Colon (tissue), 2 donors: ENCODE results near the gene CYP2W1.
"Not testable (repeated sequence)": the region's sequence is repeated elsewhere in the genome, so short reads cannot be mapped to it uniquely, and the experiment has no call there.

Experiments used
- FAIRE-seq: peaks from 2 replicates; lab custom pipeline; 2012; peaks lifted over from hg19 to GRCh38; lab: Jason Lieb, UNC
- donor health status: control.
- donor health status: control.

CYP2W1 gene, protein sequence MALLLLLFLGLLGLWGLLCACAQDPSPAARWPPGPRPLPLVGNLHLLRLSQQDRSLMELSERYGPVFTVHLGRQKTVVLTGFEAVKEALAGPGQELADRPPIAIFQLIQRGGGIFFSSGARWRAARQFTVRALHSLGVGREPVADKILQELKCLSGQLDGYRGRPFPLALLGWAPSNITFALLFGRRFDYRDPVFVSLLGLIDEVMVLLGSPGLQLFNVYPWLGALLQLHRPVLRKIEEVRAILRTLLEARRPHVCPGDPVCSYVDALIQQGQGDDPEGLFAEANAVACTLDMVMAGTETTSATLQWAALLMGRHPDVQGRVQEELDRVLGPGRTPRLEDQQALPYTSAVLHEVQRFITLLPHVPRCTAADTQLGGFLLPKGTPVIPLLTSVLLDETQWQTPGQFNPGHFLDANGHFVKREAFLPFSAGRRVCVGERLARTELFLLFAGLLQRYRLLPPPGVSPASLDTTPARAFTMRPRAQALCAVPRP

DNA sequence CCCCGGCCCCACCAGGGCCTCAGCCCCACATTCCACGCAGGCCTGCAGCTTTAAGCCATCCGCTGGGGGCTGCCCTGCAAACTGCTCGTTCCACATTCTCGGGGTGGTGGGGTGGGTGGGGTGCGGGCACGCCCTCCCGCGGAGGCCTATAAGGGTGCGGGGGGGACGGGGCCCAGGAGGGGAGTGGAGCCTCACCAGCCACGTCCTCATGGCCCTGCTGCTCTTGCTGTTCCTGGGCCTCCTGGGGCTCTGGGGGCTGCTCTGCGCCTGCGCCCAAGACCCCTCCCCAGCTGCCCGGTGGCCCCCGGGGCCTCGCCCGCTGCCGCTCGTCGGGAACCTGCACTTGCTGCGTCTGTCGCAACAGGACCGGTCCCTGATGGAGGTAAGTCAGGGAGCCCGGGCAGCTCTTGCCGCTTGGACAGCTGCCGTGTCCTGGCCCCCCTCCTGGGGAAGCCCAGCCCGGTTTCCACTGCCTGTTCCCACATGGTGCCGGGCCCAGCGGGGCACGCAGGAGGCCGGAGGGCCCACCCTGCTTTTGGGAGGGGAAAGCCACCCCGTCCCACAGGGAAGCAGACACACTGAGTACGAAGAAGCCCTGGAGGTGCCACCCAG, at the start of gene CYP2W1:
TSS of gene CYP2W1 (plus strand) at position 178 of the 612 bp plus-strand sequence. CDS start at position 209, 31 bp downstream.
- no peak for FAIRE-seq

DNA sequence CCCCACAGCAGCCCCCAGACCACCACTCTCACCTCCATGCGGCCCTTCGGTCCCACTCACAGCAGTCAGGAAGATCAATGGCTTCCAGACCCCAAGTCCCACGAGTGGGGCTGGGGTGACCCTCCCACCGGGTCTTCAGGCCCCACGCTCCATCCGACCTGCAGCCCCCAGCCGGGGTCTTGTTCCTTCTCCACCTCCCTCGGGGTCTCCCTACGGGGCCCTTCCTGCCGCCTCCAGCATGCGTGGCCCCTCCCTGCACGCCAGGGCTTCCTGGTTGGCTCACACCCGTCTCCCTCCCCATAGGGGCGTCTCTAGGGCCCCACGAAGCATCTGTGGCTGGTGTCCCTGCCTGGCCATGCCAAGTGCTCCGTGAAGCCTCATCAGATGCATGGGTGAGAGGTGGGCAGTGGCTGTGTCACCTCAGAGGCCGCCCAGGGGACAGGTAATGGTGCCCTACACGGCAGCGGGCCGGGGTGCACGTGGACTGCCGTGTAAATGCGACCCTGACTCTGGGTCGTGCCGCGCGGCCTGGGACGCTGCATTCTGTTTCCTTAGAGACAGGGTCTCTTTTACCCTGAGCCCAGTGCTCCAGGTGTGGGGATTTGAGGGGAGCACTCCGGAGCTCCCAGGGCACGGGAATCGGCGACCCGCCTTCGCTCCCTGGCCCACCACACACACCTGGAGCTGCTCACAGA, 48.4 kb upstream of the CYP2W1 start:
- no peak for FAIRE-seq

DNA sequence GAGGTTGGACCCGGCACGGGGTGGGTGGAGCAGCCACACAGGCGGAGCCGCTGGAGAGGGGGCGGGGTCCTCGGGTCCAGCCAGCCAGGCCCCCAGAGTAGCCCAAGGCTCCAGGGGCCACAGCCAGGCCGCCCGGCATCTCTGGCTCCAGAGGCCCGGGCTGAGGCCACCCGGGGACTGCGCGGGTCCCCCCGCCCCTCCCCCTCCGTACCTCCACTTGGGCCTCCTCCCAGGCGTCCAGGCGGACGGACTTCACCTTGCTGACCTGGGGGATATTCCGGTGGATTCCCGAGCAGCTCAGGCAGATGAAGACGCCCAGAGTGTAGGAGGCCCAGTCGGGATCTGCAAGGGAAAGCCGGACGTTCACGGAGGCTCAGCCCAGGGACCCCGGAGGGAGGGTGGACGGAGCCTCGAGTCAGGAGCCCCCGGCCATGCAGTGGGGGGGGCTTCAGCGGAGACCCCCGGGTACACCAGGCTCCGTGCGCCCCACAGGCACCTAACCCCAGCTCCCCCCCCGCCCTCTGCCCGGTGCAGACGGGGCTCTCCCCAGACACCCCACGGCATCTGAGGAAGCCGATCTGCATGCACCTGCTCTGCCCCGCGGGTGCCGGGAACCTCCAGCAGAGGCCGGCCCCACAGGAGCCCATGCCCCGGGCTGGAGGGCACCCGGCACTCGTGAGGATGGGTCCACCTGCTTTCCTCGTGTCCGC, 47.7 kb upstream of the CYP2W1 start:
- no peak for FAIRE-seq

DNA sequence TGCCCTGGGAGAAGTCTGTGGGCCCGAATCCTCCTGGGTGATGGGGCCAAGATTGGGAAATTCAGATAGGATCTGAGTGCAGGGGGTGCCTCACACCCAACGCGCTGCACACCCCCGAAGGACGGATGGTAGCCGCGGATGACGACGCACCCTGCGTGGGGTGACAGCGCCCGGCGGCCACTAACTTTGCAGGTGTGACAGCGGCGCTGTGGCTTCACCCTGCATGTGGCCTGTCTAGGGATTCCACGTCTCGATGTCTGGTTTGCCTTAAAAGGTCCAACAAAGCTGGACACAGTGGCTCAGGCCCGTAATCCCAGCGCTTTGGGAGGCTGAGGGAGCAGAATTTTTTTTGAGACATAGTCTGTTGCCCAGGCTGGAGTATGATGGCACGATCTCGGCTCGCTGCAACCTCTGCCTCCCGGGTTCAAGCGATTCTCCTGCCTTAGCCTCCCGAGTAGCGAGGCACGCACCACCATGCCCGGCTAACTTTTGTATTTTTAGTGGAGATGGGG, 47.1 kb upstream of the CYP2W1 start:
- FAIRE-seq = no peak

DNA sequence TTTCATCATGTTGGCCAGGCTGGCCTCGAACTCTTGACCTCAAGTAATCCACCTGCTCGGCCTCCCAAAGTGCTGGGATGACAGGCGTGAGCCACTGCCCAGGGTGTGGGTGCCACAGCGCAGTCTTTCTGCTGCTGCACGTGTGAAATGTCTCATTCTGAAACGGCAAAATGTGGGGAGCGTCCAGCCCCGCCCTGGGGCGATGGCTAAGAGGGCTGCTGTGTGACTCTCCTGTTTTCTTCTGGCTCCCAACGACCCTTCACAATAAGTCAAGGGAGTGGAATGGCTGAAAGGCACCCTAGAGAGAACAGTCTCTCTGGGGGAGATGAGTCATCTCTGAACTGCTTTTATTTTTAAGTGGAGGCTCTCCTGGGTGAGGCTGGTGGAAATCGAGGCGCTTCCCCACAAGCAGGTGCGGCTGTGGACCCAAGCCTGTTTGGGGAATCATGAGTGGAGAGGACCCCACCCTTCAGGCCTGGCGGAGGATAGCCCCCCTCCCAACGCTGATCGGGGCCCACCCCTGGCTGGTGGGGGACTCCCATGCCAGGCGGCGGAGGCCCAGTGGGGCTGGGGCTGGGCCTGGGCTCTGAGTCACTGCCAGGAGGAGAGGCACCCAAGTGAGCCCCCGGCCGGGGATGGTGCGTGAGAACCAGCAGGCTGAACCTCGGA, 46.5 kb upstream of the CYP2W1 start:
- FAIRE-seq = no peak

DNA sequence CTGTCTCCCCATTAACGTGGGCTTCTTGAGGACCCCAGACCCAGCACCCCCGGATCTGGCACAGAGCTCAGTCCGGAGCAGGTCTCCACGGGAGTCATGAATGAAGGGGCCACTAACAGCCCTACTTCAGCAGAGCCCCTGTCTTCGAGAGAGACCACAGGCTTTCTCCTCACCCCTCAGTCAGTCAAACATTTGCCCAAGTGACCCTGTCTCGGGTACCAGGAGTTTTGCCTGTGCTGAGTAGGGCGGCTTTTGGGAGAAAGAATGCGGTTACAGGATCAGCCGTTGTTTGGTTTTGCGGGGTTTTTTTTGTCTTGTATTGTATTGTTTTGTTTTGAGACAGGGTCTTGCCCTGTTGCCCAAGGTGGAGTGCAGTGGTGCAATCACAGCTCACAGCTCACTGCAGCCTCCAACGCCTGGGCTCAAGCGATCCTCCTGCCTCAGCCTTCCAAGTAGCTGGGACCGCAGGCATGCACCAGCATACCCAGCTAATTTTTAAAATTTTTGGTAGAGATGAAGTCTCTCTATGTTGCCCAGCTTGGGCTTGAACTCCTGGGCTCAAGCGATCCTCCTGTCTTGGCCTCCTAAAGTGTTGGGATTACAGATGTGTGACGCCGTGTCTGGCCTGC, 45.0 kb upstream of the CYP2W1 start:
- no peak for FAIRE-seq

DNA sequence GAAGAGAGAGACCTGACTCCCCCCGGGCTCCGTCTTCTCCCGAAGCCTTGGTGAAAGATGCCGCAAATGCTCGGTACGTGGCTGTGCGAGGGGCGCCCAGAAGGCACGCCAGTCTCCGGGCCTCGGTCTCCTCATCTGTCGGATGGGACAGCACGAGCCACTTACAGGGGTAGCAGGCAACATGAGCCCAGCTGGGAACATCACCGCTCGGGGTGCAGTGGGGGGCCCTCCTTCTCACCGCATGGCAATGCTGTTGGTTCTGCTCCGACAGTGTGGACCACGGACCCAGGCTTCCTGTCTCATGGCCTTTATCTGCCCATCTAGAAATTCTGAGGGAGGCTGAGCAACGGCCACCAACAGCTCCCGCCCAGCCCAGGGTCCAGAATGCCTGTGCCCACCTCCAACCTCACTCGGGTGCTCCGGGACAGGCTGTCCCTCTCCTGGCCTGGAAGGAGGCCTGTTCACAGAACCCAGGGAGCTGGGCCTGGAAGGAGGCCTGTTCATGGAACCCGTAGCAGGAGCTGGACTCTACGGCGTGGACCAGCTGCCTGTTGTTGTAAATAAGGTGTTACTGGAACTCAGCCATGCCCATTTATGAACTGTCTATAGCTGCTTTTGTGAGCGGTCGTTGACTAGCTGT, 44.3 kb upstream of the CYP2W1 start:
- FAIRE-seq = no peak

DNA sequence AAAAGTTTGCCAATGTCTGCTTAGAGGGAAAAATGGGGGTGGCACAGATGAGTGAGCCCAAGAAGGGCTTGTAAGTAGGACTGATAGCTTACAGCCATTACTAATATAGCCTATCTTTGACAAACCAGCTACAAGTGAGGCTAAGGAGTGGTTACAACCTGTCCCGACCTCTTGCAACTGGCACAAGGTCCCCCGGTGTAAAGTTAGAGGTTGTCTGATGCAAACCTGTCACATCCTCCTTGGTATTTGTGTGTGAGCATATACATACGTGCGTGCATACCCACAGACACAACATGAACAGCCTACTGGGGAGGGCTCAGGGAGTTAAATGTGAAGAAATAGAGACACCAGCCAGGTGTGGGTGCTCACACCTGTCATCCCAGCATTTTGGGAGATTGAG, 43.1 kb upstream of the CYP2W1 start:
- FAIRE-seq = no peak

DNA sequence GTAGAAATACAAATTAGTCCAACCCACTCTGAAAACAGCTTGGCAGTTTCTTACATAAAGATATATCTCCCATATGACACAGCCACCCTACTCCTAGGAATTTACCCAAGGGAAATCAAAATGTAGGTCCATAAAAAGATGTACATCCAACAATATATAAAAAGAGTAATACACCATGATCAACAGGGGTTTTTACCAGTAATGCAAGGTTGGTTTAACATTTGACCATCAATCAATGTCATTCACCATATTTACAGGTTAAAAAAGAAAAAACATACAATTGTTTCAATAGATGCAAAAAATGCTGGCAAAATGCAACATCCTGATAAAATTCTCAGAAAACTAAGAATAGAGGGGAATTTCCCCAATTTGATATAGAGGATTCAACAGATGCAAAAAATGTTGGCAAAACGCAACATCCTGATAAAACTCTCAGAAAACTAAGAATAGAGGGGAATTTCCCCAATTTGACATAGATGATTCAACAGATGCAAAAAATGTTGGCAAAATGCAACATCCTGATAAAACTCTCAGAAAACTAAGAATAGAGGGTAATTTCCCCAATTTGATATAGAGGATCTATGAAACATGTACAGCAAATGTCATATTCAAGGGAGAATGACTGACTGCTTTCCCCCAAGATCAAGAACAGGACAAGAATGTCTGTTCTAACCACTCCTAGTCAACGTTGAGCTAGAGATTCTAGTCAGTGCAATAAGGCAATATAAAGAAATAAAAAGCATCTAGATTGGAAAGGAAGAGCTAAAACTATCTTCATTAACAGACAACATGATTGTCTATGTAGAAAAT, 42.2 kb upstream of the CYP2W1 start:
- no peak for FAIRE-seq

DNA sequence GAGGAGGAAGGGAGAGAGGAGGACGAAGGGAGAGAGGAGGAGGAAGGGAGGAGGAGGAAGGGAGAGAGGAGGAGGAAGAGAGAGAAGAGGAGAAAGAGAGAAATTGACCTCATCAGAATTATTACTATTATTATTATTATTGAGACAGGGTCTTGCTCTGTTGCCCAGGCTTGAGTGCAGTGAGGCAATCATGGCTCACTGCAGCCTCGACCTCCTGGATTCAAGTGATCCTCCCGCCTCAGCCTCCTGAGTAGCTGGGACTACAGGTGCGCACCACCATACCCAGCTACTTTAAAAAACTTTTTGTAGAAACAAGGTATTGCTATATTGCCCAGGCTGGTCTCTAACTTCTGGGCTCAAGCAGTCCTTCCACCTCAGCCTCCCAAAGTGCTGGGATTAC, 39.2 kb upstream of the CYP2W1 start:
- FAIRE-seq = not testable (repeated sequence)

DNA sequence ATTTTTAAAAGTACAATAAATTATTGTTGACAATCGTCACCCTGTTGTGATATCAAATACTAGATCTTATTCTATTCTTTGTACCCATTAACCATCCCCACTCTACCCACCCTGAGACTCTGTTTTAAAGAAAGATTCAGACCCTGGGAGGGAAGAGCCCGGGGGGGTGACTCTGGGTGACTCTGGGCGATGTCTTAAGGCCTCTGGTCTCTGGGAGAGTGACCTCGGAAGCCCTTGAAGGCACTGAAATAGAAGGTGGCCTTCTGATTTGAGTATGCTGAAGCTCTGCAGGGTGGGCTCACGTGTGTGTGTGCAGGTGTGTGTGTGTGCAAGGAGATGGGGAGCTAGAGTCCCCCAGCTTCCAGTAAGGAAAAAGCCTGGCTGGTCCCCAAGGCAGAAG, 38.2 kb upstream of the CYP2W1 start:
- FAIRE-seq = no peak

DNA sequence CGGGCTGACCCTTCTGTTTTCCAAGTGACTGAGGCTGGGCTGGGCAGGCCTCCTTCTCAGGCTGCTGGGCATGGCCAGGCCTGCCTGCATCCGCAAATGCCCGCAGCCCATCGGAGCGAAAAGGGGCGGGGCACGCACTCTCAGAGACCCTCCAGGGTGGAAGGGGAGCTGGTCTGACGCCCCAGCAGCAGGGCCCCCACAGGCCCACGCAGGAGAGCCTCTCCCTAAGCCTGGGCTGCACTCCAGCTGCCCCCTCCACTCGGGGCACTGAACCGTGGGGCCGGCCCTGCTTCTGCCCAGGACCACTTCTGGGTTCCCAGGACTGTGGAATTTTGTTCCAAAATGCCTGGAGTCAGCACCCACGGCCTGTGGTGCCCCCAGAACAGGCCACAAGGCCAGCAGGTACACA, 37.8 kb upstream of the CYP2W1 start:
- FAIRE-seq = no peak

DNA sequence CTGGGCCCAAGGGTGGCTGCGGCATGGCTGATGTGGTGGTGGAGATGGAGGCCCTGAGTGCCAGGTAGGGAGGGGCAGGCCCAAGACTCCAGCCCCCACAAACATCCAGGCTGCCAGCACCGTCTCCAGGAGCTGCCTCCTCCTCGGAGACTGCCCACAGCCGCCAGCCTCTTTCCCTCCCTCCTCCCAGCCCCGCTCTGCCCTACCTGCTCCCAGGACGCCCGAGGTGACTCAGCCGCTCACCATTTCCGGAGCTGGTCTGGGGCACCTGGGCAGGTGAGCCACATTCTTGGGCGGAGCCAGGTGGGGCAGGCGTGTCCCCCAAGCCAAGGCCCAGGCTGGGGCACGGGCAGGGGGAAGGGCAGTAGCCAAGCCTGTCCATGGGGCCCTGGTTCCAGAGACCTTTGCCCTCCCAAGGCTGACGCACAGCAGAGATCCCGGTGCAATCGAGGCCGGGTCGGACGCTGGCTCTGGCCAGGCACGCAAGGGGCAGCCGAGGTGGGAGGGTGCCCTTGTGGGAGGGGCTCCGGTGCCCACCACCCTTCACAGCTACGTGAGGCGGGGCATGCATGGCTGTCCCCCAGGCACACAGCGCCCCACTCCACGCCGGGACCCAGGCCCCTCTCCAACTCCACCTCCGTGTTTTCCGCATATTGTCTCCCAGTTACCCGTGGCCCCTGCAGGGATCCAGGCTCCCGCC, 37.3 kb upstream of the CYP2W1 start:
- no peak for FAIRE-seq

DNA sequence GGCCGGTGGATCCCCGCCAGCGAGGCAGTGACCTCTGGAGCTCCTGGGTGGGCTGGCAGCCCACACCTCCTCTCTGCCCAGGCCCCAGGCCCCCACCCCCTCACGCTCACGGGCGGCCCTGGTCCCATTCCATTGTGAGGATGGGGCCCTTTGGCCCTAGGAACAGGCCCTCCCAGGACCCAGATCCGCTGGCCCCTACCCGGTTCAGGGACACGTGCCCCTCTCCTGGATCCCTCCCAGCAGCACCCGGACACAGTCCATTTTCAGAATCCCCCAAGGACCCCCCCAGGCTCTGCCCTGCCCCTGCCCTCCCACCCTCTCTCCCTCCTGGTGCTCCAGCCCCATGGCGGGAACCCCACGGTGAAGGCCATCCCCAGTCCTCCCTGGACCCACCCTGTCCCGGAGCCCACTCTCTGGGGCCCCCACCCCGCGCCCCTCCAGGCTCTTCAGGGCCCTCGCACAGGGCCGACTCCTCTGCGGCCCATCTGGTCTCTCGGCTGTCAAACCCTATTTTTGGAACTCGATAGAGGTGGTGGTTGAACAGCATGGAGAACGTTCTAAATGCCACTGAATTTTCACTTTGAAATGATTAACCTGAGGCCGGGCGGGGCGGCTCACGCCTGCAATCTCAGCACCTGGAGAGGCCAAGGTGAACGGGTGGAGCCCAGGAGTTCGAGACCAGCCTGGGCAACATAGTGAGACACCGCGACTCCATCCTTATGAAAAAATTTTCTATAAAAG, 36.6 kb upstream of the CYP2W1 start:
- FAIRE-seq = no peak

DNA sequence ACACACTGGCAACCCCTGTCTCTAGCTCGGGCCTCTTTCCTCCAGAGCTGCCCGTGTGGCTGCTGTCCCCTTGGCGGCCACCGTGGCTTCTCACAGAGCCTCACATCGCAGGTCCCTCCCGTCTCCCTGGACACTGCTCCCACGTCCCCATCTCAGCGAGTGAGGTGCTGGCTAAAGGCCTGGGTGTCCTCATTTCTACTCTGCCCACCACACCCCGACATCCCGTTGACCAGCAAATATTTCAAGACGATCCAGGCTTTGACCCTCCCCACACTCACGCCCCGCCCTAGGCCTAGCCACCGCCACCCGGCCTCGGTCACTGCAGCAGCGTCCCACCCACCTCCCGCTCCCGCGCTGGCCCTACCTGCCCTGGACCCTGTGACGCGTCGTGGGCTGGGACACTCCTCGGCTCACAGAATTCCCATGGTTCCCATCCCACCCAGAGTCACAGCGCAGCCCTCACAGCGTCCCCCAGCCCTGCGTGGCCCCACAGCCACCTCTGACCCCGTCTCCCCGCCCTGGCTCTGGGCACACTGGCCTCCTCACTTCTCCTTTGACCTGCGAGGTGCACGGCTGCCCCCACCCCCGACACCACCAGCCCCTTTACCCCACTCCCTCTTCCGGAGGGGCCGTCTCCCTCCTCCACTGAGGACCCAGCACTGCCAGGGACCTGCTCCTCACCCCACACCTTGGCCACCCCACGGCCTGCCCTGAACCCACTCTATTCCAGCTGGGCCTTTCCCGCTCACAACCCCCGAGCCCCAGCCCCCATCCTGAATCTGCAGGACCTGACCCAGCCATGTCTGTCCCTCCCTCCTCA, 35.4 kb upstream of the CYP2W1 start:
- FAIRE-seq = no peak

DNA sequence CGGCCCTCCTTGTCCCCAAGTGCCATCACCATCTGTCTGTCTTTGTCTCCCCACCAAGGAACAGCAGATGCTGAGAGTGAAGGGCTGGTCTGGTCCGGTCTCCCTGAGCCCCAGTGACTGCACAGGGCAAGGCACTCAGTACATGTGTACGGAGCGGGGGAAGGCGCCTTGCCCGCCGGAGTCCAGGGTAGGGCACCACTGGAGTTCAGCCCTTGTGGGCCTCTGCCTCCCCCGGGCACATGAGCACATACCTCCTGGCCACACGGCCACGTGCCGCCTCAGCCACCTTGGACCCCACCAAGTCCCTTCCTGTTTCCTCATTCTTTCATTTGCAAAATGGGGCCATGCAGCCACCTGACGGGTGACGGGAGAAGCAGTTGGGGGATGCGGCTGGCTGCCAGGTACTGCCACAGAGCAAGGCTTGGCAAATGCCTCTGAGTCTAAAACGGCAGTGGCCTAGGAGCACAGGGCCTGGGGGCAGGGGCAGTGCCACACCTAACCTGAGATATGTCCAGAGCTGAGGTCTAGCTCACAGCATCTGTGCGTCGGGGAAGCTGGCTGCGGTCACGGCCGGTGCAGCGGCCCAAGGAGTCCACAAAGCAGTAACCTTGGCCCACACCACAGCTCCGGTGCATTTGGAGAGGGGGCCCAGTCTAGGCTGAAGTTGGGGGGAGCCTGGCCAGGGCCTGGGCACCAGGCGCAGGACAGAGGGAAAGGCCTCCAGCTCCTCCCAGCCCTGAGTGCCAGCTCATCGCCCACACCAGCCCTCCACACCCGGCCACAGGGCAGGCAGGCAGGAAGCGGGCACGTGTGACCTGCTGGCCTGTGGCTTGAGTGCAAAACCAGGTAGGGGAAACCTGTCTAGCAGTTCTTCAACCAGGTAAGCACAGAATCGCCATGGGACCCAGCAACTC, 33.7 kb upstream of the CYP2W1 start:
- no peak for FAIRE-seq
